Ramos (cell line): ENCODE results near the gene C1GALT1C1.

Experiments used
- in situ Hi-C: fragments of 300-500 bp; cut with MboI; formaldehyde crosslinking; loops from one replicate; pipeline ENCODE4 v1.14.3; 2022; ENCODE audit warnings: low sequenced_read_pairs; ENCODE audit not compliant: unreplicated experiment

The C1GALT1C1 gene

DNA sequence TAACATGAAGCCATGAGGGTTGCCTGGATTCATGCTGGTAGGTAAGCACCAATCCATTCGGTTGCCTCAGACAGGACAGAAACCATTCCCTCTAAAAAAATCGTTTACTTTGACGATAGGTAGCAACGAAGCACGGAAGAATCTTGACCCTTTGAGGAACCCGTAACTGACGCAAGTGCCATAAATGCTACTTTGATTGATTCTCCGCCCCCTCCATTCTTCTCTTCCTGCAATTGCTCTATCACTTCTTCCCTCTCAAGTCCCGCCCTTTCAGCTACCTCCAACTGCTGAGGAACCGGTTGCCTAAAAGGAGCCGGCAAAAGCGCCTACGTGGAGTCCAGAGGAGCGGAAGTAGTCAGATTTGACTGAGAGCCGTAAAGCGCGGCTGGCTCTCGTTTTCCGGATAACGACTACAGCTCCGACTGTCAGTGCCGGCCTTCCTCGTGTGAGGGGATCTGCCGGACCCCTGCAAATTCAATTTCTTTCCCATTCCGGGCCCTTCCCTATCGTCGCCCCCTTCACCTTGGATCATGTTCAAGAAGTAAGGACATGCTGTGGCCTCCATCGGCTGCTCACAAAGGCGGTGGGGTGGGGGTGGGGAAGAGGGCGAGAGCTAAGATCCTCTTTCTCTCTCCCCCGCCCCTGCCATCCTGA, 26.0 kb downstream of the C1GALT1C1 start, which contains the start of gene MCTS1:
Gene MCTS1, plus strand, starts transcription at position 395 of the 654 bp plus-strand sequence. Its CDS starts 136 bp downstream, at position 531.
- in situ Hi-C loops: no loop called here

GRCh38 chrX:120585702-120586101, 44.2 kb downstream of the C1GALT1C1 start:
- in situ Hi-C loops: no loop called here
